ENCODE results near the gene MNAT1.

MNAT1 gene

DNA sequence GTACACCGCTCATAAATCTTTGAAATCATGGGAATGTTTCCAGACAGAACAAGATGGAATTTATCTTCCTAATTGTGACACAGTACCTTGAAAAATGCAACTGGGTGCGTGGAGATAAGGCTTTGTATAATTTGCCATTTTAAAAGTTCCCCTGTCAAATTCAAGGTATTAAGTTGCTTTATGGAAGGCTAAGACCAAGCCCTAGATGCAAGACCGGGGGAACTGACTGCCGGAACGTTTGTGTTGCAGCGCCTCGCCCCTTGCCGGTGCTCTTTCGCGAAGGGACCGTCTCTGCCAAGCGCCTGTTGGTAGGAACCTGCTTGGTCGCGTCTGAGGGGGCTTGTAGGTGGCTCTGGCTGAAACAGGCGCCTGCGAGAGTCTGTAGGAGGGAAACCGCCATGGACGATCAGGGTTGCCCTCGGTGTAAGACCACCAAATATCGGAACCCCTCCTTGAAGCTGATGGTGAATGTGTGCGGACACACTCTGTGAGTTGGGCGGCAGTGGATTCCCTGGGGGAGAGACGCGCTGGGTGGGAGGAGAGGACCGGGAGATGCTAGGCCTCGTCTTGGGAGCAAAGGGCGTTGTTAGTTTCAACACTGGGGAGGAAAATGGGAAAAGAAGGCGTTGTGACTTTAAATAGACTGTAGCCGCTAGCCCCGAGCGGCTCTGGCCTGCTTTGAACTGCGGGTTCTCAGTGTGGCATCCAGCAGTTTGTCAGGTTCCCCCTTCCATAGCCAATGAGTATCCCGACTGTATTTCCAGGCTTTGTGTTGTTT is at the start of gene MNAT1:
Gene MNAT1, plus strand, starts transcription at position 297 of the 778 bp plus-strand sequence. Its CDS starts 102 bp downstream, at position 399.
- Histone ChIP-seq H3K4me3 (ENCODE audit: low read depth, low read length) (peak within 1 kb of the TSS; percentile 82), H3K27ac (peak within 1 kb of the TSS; percentile 50), H3K27me3 (replicated peaks) (no peaks in the 10 kb centered on the region), H3K36me3 (replicated peaks) (no peaks in the 10 kb centered on the region)
- in situ Hi-C loops (cut with HindIII; ENCODE audit: low pct_ligation_motif_present, low sequenced_read_pairs) = no loop called here
- TF ChIP-seq, protein P1, sequence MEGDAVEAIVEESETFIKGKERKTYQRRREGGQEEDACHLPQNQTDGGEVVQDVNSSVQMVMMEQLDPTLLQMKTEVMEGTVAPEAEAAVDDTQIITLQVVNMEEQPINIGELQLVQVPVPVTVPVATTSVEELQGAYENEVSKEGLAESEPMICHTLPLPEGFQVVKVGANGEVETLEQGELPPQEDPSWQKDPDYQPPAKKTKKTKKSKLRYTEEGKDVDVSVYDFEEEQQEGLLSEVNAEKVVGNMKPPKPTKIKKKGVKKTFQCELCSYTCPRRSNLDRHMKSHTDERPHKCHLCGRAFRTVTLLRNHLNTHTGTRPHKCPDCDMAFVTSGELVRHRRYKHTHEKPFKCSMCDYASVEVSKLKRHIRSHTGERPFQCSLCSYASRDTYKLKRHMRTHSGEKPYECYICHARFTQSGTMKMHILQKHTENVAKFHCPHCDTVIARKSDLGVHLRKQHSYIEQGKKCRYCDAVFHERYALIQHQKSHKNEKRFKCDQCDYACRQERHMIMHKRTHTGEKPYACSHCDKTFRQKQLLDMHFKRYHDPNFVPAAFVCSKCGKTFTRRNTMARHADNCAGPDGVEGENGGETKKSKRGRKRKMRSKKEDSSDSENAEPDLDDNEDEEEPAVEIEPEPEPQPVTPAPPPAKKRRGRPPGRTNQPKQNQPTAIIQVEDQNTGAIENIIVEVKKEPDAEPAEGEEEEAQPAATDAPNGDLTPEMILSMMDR (IDR thresholded peaks at IDR 0.05; ENCODE audit: low read depth, low read length, missing control alignments) = peak; percentile 28
- DNase-seq = peak; percentile 76

DNA sequence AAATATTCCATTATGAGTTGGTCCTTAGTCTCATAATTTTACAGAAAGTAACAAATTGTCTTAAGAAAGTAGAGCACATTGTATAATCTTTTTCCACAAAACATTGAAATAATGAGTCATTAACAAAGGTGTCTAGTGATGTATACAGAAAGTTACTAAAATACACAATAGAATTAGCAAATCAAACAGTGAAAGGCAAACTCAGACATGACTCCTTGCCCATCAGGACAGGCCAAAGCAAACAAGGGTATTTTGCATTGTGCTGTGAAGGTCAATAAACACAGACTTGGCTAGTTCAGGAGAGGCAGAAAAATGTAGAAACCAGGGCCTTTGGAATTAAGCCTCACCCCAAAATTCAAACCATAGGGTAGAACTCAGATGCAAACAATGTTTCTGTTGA is 47.7 kb upstream of the MNAT1 start:
- in situ Hi-C loops (cut with HindIII; ENCODE audit: low pct_ligation_motif_present, low sequenced_read_pairs) = no loop called here
- Histone ChIP-seq H3K27me3 (replicated peaks) (no peaks in the 10 kb centered on the region), H3K36me3 (replicated peaks) (no peaks in the 10 kb centered on the region), H3K27ac (no peak overlapping the region), H3K4me3 (ENCODE audit: low read depth, low read length) (no peak overlapping the region)
- TF ChIP-seq, protein P1 (IDR thresholded peaks at IDR 0.05; ENCODE audit: low read depth, low read length, missing control alignments) = no peak
- DNase-seq = no peak

DNA sequence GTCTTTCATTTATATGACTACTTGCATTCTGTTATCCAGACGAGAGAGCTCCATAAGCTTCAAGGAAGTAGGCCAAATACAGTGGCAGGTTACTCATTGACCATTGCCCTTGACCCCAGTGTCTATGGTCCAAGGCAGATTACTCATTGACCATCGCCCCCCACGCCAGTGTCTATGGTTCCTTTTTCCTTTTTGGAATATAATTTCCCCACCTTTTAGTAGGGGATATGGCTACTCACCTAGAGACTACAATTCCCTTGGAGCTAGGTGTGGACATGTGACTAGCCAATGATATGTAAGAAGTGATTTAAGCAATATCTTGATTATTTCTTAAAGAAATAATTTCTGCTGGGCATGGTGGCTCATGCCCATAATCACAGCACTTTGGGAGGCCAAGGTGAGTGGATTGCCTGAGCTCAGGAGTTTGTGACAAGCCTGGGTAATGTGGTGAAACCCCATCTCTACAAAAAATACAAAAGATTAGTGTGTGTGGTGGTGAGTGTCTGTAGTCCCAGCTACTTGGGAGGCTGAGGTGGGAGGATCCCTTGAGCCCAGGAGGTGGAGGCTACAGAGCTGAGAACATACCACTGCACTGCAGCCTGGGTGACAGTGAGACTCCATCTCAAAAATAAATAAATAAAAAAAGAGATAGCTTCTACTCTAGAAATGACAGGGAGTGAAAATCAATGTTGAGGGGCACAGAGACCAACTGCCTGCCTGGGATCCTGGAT is 43.0 kb upstream of the MNAT1 start:
- no peak overlapping the region for H3K4me3 ChIP-seq (ENCODE audit: low read depth, low read length)
- no peaks in the 10 kb centered on the region for H3K27me3 ChIP-seq (replicated peaks)
- in situ Hi-C loops (cut with HindIII; ENCODE audit: low pct_ligation_motif_present, low sequenced_read_pairs) = no loop called here
- TF ChIP-seq, protein P1 (IDR thresholded peaks at IDR 0.05; ENCODE audit: low read depth, low read length, missing control alignments) = no peak
- DNase-seq = no peak
- no peaks in the 10 kb centered on the region for H3K36me3 ChIP-seq (replicated peaks)
- H3K27ac ChIP-seq = no peak overlapping the region

DNA sequence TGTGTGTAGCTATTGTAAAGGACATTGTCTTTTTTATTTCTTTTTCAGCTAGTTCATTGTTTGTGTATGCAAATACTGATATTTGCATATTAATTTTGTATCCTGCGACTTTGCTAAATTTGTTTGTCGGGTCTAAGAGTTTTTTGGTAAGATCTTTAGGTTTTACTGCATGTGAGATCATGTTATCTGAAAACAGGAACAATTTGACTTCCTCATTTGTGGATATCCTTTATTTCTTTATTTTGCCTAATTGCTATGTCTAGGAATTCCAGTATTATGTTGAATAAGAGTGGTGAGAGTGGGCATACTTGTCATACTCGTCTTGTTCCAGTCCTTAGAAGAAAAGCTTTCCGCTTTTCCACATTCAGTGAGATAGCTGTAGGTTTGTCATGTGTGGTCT is 39.2 kb upstream of the MNAT1 start:
- Histone ChIP-seq H3K27ac (no peak overlapping the region), H3K36me3 (replicated peaks) (no peaks in the 10 kb centered on the region), H3K27me3 (replicated peaks) (no peaks in the 10 kb centered on the region), H3K4me3 (ENCODE audit: low read depth, low read length) (no peak overlapping the region)
- in situ Hi-C loops (cut with HindIII; ENCODE audit: low pct_ligation_motif_present, low sequenced_read_pairs) = no loop called here
- no peak for DNase-seq
- TF ChIP-seq, protein P1 (IDR thresholded peaks at IDR 0.05; ENCODE audit: low read depth, low read length, missing control alignments) = no peak

DNA sequence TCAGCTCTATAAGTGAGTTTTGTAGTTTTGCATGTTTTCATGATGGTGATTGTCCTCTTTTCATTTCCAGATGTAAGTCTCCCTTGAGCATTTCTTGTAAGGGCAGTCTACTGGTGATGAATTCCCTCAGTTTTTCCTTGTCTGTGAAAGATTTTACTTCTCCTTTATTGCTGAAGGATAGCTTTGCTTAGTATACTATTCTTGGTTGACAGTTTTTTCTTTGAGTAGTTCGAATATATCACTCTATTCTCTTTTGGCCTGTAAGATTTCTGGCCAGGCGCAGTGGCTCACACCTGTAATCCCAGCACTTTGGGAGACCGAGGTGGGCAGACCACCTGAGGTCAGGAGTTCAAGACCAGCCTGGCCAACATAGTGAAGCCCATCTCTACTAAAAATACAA is 34.0 kb upstream of the MNAT1 start:
- in situ Hi-C loops (cut with HindIII; ENCODE audit: low pct_ligation_motif_present, low sequenced_read_pairs) = no loop called here
- DNase-seq = no peak
- TF ChIP-seq, protein P1 (IDR thresholded peaks at IDR 0.05; ENCODE audit: low read depth, low read length, missing control alignments) = no peak

More for the DNA sequence above, 34.0 kb upstream of the MNAT1 start:
- no peaks in the 10 kb centered on the region for H3K36me3 ChIP-seq (replicated peaks)
- H3K27me3 ChIP-seq (replicated peaks) = no peaks in the 10 kb centered on the region
- no peak overlapping the region for H3K27ac ChIP-seq
- no peak overlapping the region for H3K4me3 ChIP-seq (ENCODE audit: low read depth, low read length)

Measured in brain microvascular endothelial cell (primary cell).